ENCODE data around the gene IL5. TPM values are rescaled to one million over a fixed set of nuclear protein-coding genes. Genes with fewer than 3 reads are reported as not detected.
A peak's percentile ranks its signal among the peaks of the same experiment; 100 is the strongest.

Gene IL5
- total and polyA plus RNA-seq, 2 of the 13 experiments (the other 11 are each of a cell fraction or from before 2014, with no cell fraction given), result not detected

DNA sequence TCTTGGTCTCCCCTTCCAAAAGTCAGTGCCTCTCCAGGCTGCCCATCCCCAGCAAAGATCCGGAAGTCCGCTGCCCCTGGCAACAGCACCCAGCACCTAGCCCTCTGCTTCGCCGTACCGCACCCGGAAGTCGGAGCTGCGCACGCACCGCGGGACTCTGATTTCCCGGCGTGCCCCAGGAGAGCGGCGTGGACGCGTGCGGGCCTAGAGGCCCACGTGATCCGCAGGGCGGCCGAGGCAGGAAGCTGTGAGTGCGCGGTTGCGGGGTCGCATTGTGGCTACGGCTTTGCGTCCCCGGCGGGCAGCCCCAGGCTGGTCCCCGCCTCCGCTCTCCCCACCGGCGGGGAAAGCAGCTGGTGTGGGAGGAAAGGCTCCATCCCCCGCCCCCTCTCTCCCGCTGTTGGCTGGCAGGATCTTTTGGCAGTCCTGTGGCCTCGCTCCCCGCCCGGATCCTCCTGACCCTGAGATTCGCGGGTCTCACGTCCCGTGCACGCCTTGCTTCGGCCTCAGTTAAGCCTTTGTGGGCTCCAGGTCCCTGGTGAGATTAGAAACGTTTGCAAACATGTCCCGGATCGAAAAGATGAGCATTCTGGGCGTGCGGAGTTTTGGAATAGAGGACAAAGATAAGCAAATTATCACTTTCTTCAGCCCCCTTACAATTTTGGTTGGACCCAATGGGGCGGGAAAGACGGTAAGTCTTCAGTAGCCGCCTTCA lies 13.6 kb upstream of the IL5 start, which contains the start of gene RAD50 (continued):
- TF ChIP-seq FUBP1 (CRISPR knock-in tag; IDR thresholded peaks at IDR 0.05; ENCODE audit: borderline replicate concordance) (no peak), CEBPG (CRISPR knock-in tag; IDR thresholded peaks at IDR 0.05) (peak; percentile 30; the same call in 1 of the 2 replicates), KAT8 (CRISPR knock-in tag; IDR thresholded peaks at IDR 0.05) (peak; percentile 99), HMGXB3 (CRISPR knock-in tag; IDR thresholded peaks at IDR 0.05; ENCODE audit: borderline replicate concordance) (peak; percentile 89), HDAC1 (CRISPR knock-in tag; IDR thresholded peaks at IDR 0.05) (peak; percentile 96), ZC3H4 (CRISPR knock-in tag; IDR thresholded peaks at IDR 0.05; ENCODE audit: borderline replicate concordance) (peak; percentile 48; the same call in 1 of the 2 replicates), NFYB (CRISPR knock-in tag; IDR thresholded peaks at IDR 0.05) (peak; percentile 53; the same call in 1 of the 2 replicates), RCOR2 (CRISPR knock-in tag; IDR thresholded peaks at IDR 0.05) (no peak), MIER2 (CRISPR knock-in tag; IDR thresholded peaks at IDR 0.05) (peak; percentile 56; the same call in 1 of the 2 replicates), CREBL2 (CRISPR knock-in tag; IDR thresholded peaks at IDR 0.05; ENCODE audit: borderline replicate concordance) (peak; percentile 94; the same call in 1 of the 2 replicates), RXRB (CRISPR knock-in tag; IDR thresholded peaks at IDR 0.05; ENCODE audit: borderline replicate concordance) (peak; percentile 56; the same call in 1 of the 2 replicates), GZF1 (CRISPR knock-in tag; IDR thresholded peaks at IDR 0.05) (peak; percentile 86; the same call in 1 of the 2 replicates), ZNF367 (CRISPR knock-in tag; IDR thresholded peaks at IDR 0.05; ENCODE audit: borderline replicate concordance) (no peak; the same call in 1 of the 2 replicates), ZFP36 (IDR thresholded peaks at IDR 0.05; ENCODE audit: borderline replicate concordance, low read depth, low read length, partially characterized antibody) (no peak), ATF7-NPFF (CRISPR knock-in tag; IDR thresholded peaks at IDR 0.05; ENCODE audit: low read depth) (peak; percentile 99)
- TF ChIP-seq, protein P1, sequence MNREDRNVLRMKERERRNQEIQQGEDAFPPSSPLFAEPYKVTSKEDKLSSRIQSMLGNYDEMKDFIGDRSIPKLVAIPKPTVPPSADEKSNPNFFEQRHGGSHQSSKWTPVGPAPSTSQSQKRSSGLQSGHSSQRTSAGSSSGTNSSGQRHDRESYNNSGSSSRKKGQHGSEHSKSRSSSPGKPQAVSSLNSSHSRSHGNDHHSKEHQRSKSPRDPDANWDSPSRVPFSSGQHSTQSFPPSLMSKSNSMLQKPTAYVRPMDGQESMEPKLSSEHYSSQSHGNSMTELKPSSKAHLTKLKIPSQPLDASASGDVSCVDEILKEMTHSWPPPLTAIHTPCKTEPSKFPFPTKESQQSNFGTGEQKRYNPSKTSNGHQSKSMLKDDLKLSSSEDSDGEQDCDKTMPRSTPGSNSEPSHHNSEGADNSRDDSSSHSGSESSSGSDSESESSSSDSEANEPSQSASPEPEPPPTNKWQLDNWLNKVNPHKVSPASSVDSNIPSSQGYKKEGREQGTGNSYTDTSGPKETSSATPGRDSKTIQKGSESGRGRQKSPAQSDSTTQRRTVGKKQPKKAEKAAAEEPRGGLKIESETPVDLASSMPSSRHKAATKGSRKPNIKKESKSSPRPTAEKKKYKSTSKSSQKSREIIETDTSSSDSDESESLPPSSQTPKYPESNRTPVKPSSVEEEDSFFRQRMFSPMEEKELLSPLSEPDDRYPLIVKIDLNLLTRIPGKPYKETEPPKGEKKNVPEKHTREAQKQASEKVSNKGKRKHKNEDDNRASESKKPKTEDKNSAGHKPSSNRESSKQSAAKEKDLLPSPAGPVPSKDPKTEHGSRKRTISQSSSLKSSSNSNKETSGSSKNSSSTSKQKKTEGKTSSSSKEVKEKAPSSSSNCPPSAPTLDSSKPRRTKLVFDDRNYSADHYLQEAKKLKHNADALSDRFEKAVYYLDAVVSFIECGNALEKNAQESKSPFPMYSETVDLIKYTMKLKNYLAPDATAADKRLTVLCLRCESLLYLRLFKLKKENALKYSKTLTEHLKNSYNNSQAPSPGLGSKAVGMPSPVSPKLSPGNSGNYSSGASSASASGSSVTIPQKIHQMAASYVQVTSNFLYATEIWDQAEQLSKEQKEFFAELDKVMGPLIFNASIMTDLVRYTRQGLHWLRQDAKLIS (CRISPR knock-in tag; IDR thresholded peaks at IDR 0.05), result 0 out of 2 replicates have a peak, but pooled peaks have one; percentile 25
- TF ChIP-seq, protein P2, sequence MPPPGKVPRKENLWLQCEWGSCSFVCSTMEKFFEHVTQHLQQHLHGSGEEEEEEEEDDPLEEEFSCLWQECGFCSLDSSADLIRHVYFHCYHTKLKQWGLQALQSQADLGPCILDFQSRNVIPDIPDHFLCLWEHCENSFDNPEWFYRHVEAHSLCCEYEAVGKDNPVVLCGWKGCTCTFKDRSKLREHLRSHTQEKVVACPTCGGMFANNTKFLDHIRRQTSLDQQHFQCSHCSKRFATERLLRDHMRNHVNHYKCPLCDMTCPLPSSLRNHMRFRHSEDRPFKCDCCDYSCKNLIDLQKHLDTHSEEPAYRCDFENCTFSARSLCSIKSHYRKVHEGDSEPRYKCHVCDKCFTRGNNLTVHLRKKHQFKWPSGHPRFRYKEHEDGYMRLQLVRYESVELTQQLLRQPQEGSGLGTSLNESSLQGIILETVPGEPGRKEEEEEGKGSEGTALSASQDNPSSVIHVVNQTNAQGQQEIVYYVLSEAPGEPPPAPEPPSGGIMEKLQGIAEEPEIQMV (CRISPR knock-in tag; IDR thresholded peaks at IDR 0.05; ENCODE audit: low read depth), result no peak; the same call in 1 of the 2 replicates

Data from HepG2 (cell line).